Activated gamma-delta T cell (primary cell): Measurements from ENCODE around the gene SFXN4.
"Not testable (repeated sequence)": the region's sequence is repeated elsewhere in the genome, so short reads cannot be mapped to it uniquely, and the experiment has no call there.

ENCODE experiments used
- DNase-seq: peaks from one replicate; lab custom pipeline; 2025; lab: John Stamatoyannopoulos, UW

Gene SFXN4

DNA sequence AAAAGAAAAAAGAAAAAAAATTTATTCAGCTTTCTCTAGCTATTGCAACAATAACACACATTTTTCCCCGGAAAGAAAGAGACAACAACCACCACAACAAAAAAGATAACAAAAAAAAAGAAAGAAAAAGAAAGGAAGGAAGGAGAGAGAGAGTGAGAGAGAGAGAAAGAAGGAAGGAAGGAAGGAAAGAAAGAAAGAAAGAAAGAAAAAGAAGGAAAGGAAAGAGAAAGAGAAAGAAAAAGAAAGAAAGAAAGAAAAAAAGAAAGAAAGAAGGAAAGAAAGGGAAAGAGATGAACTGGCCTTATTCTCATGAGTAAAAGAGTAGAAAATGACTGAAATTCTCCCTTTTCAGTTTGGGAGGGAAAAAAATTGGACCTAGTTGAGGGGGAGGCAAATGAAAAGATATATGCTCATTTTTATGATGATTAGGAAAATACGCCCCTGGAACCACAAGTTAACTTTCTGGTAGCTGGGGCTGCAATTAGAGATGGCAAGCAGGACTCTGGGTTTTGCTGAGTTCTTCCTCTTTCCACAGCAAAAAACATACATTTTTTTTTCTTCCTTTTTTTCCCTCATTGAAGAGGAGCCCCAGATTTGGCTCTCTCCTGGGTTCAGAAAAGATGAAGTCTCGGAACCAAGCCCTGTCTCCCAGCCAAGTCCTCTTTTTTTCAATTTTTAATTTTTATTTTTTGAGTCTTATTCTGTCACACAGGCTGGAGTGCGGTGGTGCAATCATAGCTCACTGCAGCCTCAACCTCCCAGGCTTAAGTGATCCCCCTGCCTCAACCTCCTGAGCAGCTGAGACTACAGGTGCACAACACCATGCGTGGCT is 25.7 kb upstream of the SFXN4 start:
- DNase-seq, result no peak

DNA sequence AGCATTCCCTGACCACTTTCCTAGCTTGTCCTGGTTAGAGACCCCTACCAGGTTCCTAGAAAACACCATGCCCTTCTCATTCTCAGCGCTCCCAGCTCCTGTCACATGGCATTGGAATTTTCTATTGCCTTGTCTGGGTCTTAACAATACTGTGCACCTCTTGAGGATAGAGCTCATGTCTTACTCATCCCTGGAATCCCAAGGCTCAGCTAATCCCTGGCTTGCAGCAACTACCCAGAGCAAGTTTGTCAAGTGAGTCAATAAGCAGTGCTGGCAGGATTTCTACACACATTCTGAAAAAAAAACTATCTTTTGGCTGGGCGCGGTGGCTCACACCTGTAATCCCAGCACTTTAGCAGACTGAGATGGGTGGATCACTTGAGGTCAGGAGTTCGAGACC is 24.8 kb upstream of the SFXN4 start:
- no peak for DNase-seq

- no peak for DNase-seq
Observed at GRCh38 chr10:119189811-119190282, 24.3 kb upstream of the SFXN4 start.

DNA sequence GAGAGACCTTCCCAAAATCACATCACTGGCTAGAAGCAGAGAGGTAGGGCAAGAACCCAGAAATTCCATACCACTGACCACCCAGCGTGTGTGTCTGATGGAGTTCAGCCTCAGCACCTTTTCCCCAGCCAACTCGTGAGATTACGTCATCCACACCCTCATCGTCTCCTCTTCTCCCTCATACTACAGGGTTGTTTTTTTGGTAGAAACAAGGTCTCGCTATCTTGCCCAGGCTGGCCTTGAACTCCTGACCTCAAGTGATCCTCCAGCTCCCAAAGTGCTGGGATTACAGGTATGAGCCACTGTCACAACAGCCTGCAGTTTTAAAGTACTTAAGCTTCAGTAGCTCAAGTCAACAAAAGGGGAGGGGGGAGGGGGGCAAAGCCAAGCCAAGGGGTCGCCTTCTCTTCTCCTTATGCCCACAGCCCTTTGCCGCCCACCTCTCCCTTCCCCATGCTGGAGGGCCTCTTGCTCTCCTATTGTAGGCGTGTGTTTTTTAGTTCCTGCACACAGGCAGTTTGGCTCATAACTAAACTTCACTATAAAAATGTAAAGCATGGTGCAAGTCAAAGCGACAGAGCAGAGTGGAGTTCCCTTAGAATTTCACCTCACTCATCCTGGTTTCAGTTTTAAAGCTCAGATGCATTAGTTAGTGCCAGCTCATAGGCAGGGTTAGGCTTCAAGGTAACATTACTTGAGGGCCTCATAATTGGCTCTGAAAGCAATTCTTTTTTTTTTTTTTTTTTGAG is 18.3 kb upstream of the SFXN4 start:
- DNase-seq, result no peak

- not testable (repeated sequence) for DNase-seq
Observed at GRCh38 chr10:119180850-119181400, 15.4 kb upstream of the SFXN4 start.

DNA sequence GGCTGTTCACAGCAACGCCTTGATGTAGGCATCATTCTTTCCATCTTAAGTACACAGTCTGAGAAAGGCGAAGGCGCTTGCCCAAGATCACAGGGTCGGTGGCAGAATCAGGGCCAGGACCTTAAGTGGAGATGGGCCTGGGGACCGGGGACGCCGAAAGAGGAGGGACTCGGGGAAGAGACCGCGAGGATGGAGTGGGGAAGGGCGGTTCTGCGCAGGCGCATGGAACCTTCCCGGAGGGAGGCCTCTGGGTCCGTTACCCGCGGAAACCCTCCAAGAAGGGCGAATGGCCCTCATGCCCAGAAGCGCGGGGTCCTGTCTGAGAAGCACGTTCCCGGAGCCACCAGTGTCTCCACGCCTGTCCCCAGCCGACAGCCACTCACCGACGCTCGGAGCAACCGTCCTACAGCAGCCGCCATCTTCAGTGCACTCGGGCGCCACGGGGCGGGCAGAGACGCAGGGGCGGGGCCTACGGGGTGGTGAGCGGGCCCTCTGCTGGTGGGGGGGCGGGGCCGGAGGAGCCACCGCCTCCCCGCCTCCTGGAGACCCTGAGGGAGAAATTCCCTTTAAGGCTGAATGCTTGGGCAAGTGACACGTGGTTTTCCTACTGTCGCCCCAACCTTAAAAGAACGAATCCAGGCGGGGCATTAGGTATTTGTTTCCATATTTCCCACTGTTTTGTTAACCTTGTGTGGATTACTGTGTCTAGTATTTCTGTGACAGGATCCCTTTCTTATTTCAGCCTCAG is 13.0 kb upstream of the SFXN4 start, which contains the start of gene PRDX3:
PRDX3 (minus strand) TSS at position 441 of the 748 bp plus-strand sequence; CDS start at position 419, 22 bp downstream.
- DNase-seq, result peak; percentile 78

GRCh38 chr10:119177708-119178371 is 12.3 kb upstream of the SFXN4 start:
- no peak for DNase-seq

DNA sequence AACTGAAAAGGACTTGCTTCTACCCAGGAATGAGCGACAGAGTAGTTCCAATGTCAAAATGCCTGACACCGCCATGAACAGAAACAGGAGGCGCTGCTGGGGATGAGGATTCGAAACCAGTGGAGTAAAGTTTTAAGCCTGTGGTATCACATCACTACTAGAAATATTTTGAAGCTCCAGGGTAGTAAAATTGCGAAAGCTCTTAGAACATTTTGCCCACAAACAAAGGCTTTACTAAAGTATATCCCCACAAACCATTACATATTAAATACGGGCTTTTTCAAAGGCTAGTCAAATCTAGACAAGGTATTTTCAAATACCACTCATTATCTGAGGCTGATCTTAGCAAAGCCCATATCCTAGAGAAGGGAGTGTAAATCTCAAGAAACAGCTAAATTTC is 10.7 kb upstream of the SFXN4 start:
- no peak for DNase-seq

GRCh38 chr10:119174109-119174508 is 8.6 kb upstream of the SFXN4 start:
- DNase-seq, result no peak

GRCh38 chr10:119167041-119167440 is 1.5 kb upstream of the SFXN4 start:
- no peak for DNase-seq

DNA sequence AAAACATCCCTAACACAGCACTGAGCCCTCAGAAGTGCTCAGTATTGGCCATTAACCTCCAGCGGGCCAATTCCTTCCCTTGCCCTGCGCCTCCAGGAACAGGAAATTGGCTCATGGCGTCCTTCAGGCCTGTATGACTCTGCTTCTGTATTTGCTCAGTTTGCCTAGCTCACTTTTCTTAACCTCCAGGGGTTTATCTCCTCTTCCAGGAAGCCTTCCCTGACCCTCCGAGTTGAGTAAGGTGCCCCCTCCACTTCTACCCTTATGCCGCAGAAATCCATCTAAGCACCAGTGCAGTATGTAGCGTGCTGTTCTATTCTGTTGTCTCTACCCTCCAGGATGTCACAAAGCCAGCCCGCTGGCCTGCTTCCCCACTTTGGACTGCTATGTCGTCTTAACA is 1.1 kb upstream of the SFXN4 start:
- no peak for DNase-seq

- DNase-seq, result no peak
Observed at GRCh38 chr10:119166118-119166500, 595 bp upstream of the SFXN4 start.

DNA sequence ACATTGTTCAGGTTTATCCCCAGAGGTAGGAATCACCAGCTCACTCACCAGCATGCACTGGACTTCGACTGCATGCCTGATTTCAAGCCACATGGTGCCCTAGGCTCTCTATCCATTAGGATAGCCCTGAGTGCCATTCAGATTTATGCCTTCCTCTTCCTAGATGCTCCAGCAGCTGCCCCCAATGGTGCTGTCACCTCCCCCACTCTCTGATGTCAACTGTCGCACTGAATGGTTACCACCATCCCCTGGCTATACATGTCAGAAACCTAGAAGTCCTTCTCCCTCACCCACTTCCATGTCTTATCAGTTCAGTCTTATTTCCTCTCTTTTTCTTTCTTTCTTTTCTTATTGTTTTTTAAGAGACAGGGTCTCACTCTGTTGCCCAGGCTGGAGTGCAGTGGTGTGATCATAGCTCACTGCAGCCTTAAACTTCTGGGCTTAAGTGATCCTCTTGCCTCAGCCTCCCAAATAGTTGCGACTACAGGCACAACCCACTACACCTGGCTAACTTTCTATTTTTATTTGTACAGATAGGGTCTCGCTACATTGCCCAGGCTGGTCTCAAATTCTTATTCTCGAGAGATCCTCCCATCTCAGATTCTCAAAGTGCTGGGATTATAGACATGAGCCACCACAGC is 2.9 kb downstream of the SFXN4 start:
- DNase-seq, result no peak

GRCh38 chr10:119161680-119162451 is 3.6 kb downstream of the SFXN4 start:
- DNase-seq, result no peak

DNA sequence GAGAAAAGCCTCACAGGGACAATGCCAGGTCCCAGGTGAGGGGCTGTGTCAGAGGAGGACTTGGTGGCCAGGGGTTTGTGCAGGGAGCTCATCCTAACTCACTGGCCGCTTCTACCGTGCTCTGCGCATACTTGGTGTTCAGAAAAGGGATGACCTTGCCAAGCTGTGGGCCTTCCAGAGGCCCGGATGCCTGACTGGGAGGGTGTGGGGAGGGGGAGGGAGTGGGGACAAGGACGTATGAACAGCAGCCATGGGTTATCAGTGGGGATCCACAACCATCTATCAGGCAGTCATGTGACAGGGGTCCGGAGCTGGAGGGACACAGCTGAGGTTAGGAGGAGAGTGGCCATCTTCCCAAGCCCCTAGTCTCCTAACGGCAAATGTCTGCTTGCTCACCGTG is 6.2 kb downstream of the SFXN4 start:
- no peak for DNase-seq

DNA sequence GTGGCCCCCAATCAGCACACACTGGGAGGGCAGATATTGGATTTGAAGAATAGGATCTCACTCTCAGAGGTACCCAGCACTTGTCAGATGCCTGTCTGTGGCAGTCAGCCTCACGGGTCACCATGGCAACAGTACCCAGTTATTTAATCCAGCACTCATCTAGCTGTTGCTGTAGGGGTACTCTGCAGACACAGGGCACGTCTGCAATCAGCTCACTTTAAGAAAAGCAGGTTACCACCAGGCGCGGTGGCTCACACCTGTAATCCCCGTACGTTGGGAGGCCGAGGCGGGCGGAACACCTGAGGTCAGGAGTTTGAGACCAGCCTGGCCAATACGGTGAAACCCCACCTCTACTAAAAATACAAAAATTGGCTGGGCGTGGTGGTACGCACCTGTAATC is 11.9 kb downstream of the SFXN4 start:
- no peak for DNase-seq

DNA sequence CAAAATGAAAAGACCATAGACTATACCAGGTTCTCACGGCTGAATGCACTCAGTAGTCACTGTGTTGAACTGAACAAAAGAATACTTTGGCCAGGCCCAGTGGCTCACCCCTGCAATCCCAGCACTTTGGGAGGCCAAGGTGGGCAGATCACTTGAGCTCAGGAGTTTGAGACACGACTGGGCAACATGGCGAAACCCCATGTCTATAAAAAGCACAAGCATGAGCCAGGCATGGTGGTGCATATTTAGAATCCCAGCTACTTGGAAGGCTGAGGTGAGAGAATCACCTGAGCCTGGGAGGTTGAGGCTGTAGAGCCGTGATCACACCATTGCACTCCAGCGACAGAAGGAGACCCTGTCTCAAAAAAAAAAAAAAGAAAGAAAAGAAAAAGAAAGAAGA is 12.5 kb downstream of the SFXN4 start:
- DNase-seq, result no peak

DNA sequence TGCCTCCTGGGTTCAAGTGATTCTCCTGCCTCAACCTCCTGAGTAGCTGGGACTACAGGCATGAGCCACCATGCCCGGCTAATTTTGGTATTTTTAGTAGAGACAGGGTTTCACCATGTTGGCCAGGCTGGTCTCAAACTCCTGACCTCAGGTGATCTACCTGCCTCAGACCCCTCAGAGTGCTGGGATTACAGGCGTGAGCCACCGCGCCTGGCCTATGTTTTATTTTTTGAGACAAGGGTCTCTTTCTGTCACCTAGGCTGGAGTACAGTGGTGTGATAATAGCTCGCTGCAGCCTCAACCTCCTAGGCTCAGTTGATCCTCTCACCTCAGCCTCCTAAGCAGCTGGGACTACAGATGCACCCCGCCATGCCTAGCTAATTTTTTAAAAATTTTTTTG is 13.9 kb downstream of the SFXN4 start:
- DNase-seq, result not testable (repeated sequence)

DNA sequence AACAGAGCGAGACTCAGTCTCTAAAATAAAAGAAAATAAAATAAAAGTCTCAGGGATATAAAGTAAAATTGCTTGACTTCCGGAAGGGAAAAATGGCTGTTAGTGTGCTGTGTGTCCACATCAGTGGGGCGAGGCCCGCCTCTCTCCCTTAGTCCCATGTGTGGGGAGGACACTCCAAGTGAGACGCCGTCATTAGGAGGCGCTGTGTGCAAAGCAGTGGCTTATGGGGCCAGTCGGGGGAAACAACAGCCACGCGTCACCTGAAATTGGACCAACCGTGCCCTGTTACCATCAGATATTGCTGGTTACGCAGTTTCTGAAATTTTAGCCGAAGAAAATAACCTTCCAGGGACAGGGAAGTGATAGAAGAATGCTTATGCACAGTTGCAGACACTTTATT is 15.8 kb downstream of the SFXN4 start:
- no peak for DNase-seq

DNA sequence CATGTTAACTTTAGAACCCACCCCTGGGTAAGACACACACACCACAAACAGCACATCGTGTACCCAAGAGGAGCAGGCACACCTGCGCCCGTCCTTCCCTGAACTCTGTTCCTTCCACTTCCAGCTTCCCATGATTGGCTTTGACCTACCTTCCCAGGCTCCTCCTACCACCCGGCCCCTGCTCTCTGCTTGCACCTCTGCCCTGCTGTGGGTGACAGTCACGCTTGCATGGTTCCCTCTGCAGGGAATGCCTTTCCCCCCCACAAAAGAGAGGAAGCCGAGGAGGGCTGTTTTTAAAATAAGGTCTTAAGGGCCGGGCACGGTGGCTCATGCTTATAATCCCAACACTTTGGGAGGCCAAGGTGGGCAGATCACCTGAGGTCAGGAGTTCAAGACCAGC is 16.4 kb downstream of the SFXN4 start:
- no peak for DNase-seq
